Sigmoid colon (tissue), 4 donors: Measurements from ENCODE around the gene RUFY2.

Source experiments
- EP300 ChIP-seq, 4 donors: sonication (generic); formaldehyde crosslinking; IDR thresholded peaks; one replicate each; pipeline ENCODE4 v1.6.1; 2017; ENCODE audit warnings: antibody characterized with exemption in 4 of 4
- POLR2A ChIP-seq, 2 donors: fragments of 450-650 bp; IDR thresholded peaks; one replicate each; pipeline ENCODE4 v1.6.1; 2016; ENCODE audit warnings: antibody characterized with exemption in 2 of 2, mild to moderate bottlenecking in 2 of 2, moderate library complexity in 2 of 2
- POLR2AphosphoS5 ChIP-seq, 4 donors: sonication (generic); formaldehyde crosslinking; IDR thresholded peaks; one replicate each; pipeline ENCODE4 v1.6.1; 2017; ENCODE audit warnings: antibody characterized with exemption in 4 of 4
- TF ChIP-seq, protein P1 (sequence below), 4 experiments: fragments of 450-650 bp in 3 of 4; fragments of 200-600 bp in 1 of 4; IDR thresholded peaks; one replicate each; pipeline ENCODE4 v1.5.1; 2016 to 2019; ENCODE audit warnings: antibody characterized with exemption in 4 of 4, mild to moderate bottlenecking in 3 of 4, moderate library complexity in 2 of 4

DNA sequence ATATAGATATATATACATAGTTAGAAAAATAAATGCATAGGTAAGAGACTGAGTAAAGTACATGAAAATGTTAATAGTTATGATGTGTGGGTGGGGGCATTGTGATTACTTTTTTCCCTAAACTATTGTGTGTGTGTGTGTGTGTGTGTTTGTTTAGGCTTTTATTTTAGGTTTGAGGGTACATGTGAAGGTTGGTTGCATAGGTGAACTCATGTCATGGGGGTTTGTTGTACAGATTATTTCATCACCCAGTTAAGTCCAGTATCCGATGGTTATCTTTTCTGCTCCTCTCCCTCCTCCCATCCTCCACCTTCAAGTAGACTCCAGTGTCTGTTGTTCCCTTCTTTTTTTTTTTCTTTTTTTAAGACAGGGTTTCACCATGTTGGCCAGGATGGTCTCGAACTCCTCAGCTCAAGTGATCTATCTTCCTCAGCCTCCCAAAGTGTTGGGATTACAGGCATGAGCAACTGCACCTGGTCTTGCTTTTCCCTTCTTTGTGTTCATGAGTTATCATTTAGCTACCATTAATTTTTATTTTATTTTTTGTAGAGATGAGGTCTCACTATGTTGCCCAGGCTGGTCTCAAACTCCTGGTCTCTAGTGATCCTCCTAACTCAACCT, 1.9 kb upstream of the RUFY2 start:
- TF ChIP-seq, protein P1, sequence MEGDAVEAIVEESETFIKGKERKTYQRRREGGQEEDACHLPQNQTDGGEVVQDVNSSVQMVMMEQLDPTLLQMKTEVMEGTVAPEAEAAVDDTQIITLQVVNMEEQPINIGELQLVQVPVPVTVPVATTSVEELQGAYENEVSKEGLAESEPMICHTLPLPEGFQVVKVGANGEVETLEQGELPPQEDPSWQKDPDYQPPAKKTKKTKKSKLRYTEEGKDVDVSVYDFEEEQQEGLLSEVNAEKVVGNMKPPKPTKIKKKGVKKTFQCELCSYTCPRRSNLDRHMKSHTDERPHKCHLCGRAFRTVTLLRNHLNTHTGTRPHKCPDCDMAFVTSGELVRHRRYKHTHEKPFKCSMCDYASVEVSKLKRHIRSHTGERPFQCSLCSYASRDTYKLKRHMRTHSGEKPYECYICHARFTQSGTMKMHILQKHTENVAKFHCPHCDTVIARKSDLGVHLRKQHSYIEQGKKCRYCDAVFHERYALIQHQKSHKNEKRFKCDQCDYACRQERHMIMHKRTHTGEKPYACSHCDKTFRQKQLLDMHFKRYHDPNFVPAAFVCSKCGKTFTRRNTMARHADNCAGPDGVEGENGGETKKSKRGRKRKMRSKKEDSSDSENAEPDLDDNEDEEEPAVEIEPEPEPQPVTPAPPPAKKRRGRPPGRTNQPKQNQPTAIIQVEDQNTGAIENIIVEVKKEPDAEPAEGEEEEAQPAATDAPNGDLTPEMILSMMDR (IDR thresholded peaks at IDR 0.05): no peak
- TF ChIP-seq POLR2A (IDR thresholded peaks at IDR 0.05) (no peak), POLR2AphosphoS5 (IDR thresholded peaks at IDR 0.05) (no peak), EP300 (IDR thresholded peaks at IDR 0.05) (no peak)
